T-helper 2 cell treated with Interferon-gamma antibody and Interleukin-4, amounts not matched to agents 5 μg/mL and 100 μg/mL, for 36 hours (primary cell): ENCODE results near the gene SCAMP1.

Experiments used
- DNase-seq: peaks from one replicate; pipeline ENCODE4 v3.0.0; 2021; ENCODE audit warnings: low spot score
- H3K27ac Mint-ChIP-seq: one replicate; pipeline ENCODE4 v1.8.0; 2021; ENCODE audit warnings: mild to moderate bottlenecking, mixed read lengths
- H3K27me3 Mint-ChIP-seq: one replicate; pipeline ENCODE4 v1.8.0; 2021; ENCODE audit warnings: low read depth, mixed read lengths
- H3K36me3 Mint-ChIP-seq: one replicate; pipeline ENCODE4 v1.8.0; 2021; ENCODE audit warnings: low read depth, mixed read lengths
- H3K4me1 Mint-ChIP-seq: one replicate; pipeline ENCODE4 v1.8.0; 2021; ENCODE audit warnings: low read depth, mixed read lengths
- H3K4me3 Mint-ChIP-seq: one replicate; pipeline ENCODE4 v1.8.0; 2022; ENCODE audit warnings: mild to moderate bottlenecking, moderate library complexity, mixed read lengths
- H3K9me3 Mint-ChIP-seq: one replicate; pipeline ENCODE4 v1.8.0; 2021; ENCODE audit warnings: mixed read lengths

Gene SCAMP1

GRCh38 chr5:78500028-78500427, 139.6 kb downstream of the SCAMP1 start:
- H3K9me3 Mint-ChIP-seq = no peaks in the 10 kb centered on the region
- H3K27ac Mint-ChIP-seq = no peak overlapping the region
- no peak overlapping the region for H3K4me3 Mint-ChIP-seq
- no peaks in the 10 kb centered on the region for H3K36me3 Mint-ChIP-seq
- DNase-seq = no peak
- peaks cover 43% of the 10 kb centered on the region for H3K27me3 Mint-ChIP-seq
- no peaks in the 10 kb centered on the region for H3K4me1 Mint-ChIP-seq

- no peak for DNase-seq
- H3K4me1 Mint-ChIP-seq = no peaks in the 10 kb centered on the region
- no peaks in the 10 kb centered on the region for H3K36me3 Mint-ChIP-seq
- no peak overlapping the region for H3K4me3 Mint-ChIP-seq
- H3K27ac Mint-ChIP-seq = no peak overlapping the region
- no peaks in the 10 kb centered on the region for H3K9me3 Mint-ChIP-seq
- H3K27me3 Mint-ChIP-seq = peaks cover 45% of the 10 kb centered on the region
These were observed 140.5 kb downstream of the SCAMP1 start for GRCh38 chr5:78500871-78501270.

- DNase-seq = no peak
These were observed 141.3 kb downstream of the SCAMP1 start for GRCh38 chr5:78501411-78502352.

GRCh38 chr5:78503958-78504653, 143.7 kb downstream of the SCAMP1 start:
- Mint-ChIP-seq H3K27ac (no peak overlapping the region), H3K4me1 (no peaks in the 10 kb centered on the region), H3K9me3 (no peaks in the 10 kb centered on the region), H3K4me3 (no peak overlapping the region), H3K27me3 (peaks cover 74% of the 10 kb centered on the region), H3K36me3 (no peaks in the 10 kb centered on the region)
- no peak for DNase-seq

More at GRCh38 chr5:78501411-78502352, 141.3 kb downstream of the SCAMP1 start:
- peaks cover 53% of the 10 kb centered on the region for H3K27me3 Mint-ChIP-seq
- H3K4me1 Mint-ChIP-seq = no peaks in the 10 kb centered on the region
- H3K27ac Mint-ChIP-seq = no peak overlapping the region
- no peak overlapping the region for H3K4me3 Mint-ChIP-seq
- no peaks in the 10 kb centered on the region for H3K36me3 Mint-ChIP-seq
- H3K9me3 Mint-ChIP-seq = no peaks in the 10 kb centered on the region

GRCh38 chr5:78504704-78505677, 144.6 kb downstream of the SCAMP1 start:
- H3K4me1 Mint-ChIP-seq = peaks cover 5% of the 10 kb centered on the region
- no peaks in the 10 kb centered on the region for H3K36me3 Mint-ChIP-seq
- H3K27me3 Mint-ChIP-seq = peaks cover 77% of the 10 kb centered on the region
- H3K9me3 Mint-ChIP-seq = no peaks in the 10 kb centered on the region
- no peak for DNase-seq
- no peak overlapping the region for H3K27ac Mint-ChIP-seq
- no peak overlapping the region for H3K4me3 Mint-ChIP-seq

GRCh38 chr5:78505860-78506259, 145.4 kb downstream of the SCAMP1 start:
- no peak overlapping the region for H3K27ac Mint-ChIP-seq
- H3K4me1 Mint-ChIP-seq = peaks cover 11% of the 10 kb centered on the region

GRCh38 chr5:78506261-78507024, 146.0 kb downstream of the SCAMP1 start:
- DNase-seq = no peak
- no peak overlapping the region for H3K27ac Mint-ChIP-seq
- peaks cover 11% of the 10 kb centered on the region for H3K4me1 Mint-ChIP-seq
- no peaks in the 10 kb centered on the region for H3K36me3 Mint-ChIP-seq
- H3K27me3 Mint-ChIP-seq = peaks cover 75% of the 10 kb centered on the region
- H3K9me3 Mint-ChIP-seq = no peaks in the 10 kb centered on the region
- H3K4me3 Mint-ChIP-seq = no peak overlapping the region

More at GRCh38 chr5:78505860-78506259, 145.4 kb downstream of the SCAMP1 start:
- no peaks in the 10 kb centered on the region for H3K36me3 Mint-ChIP-seq
- H3K27me3 Mint-ChIP-seq = peaks cover 75% of the 10 kb centered on the region
- no peak for DNase-seq
- H3K4me3 Mint-ChIP-seq = no peak overlapping the region
- H3K9me3 Mint-ChIP-seq = no peaks in the 10 kb centered on the region

- Mint-ChIP-seq H3K27me3 (peaks cover 72% of the 10 kb centered on the region), H3K9me3 (no peaks in the 10 kb centered on the region), H3K36me3 (no peaks in the 10 kb centered on the region), H3K4me3 (no peak overlapping the region), H3K27ac (no peak overlapping the region), H3K4me1 (peaks cover 11% of the 10 kb centered on the region)
- no peak for DNase-seq
These were observed 147.1 kb downstream of the SCAMP1 start for GRCh38 chr5:78507531-78507930.

- no peak overlapping the region for H3K4me3 Mint-ChIP-seq
- peaks cover 73% of the 10 kb centered on the region for H3K27me3 Mint-ChIP-seq
- H3K4me1 Mint-ChIP-seq = peaks cover 11% of the 10 kb centered on the region
- no peaks in the 10 kb centered on the region for H3K36me3 Mint-ChIP-seq
- H3K27ac Mint-ChIP-seq = no peak overlapping the region
- no peak for DNase-seq
- H3K9me3 Mint-ChIP-seq = no peaks in the 10 kb centered on the region
These were observed 147.9 kb downstream of the SCAMP1 start for GRCh38 chr5:78508186-78508765.

GRCh38 chr5:78509145-78509865, 148.9 kb downstream of the SCAMP1 start:
- Mint-ChIP-seq H3K27me3 (peaks cover 75% of the 10 kb centered on the region), H3K4me3 (peak overlapping the region; percentile 84), H3K4me1 (peaks cover 11% of the 10 kb centered on the region), H3K9me3 (no peaks in the 10 kb centered on the region), H3K36me3 (no peaks in the 10 kb centered on the region), H3K27ac (no peak overlapping the region)
- no peak for DNase-seq

- peak overlapping the region; percentile 84 for H3K4me3 Mint-ChIP-seq
- peaks cover 11% of the 10 kb centered on the region for H3K4me1 Mint-ChIP-seq
- no peaks in the 10 kb centered on the region for H3K36me3 Mint-ChIP-seq
- no peak overlapping the region for H3K27ac Mint-ChIP-seq
- no peaks in the 10 kb centered on the region for H3K9me3 Mint-ChIP-seq
- DNase-seq = peak; percentile 24
- peaks cover 79% of the 10 kb centered on the region for H3K27me3 Mint-ChIP-seq
These were observed 149.7 kb downstream of the SCAMP1 start for GRCh38 chr5:78509884-78510769.
